Neural progenitor cell (in vitro differentiated cells): ENCODE data around the gene UBE2G2. TPM values are rescaled to one million over a fixed set of nuclear protein-coding genes. Genes with fewer than 3 reads are reported as not detected.

ENCODE experiments used
- DNase-seq: peaks from one replicate; pipeline ENCODE4 v3.0.0-alpha.2; 2016; ENCODE audit warnings: low spot score
- H2AFZ ChIP-seq: fragments of 200-600 bp; sonication (generic); replicated peaks from 2 replicates; pipeline ENCODE4 v1.6.1; 2016; ENCODE audit warnings: antibody characterized with exemption
- H3F3A ChIP-seq: fragments of 200-600 bp; sonication (generic); 2 replicates; pipeline ENCODE4 v1.6.1; 2016; ENCODE audit warnings: antibody characterized with exemption, low read depth
- H3K27ac ChIP-seq: fragments of 200-600 bp; sonication (generic); 2 replicates; pipeline ENCODE4 v1.5.1; 2016; ENCODE audit warnings: mild to moderate bottlenecking
- H3K27me3 ChIP-seq: fragments of 200-600 bp; sonication (generic); 2 replicates; pipeline ENCODE4 v1.6.1; 2016; ENCODE audit warnings: mild to moderate bottlenecking, moderate library complexity
- H3K36me3 ChIP-seq: fragments of 200-600 bp; sonication (generic); 2 replicates; pipeline ENCODE4 v1.5.1; 2016
- H3K4me1 ChIP-seq: fragments of 200-600 bp; sonication (generic); 2 replicates; pipeline ENCODE4 v1.6.1; 2016; ENCODE audit warnings: mixed run types
- H3K4me2 ChIP-seq: fragments of 200-600 bp; sonication (generic); 2 replicates; pipeline ENCODE4 v1.6.1; 2016
- H3K4me3 ChIP-seq: fragments of 200-600 bp; sonication (generic); 2 replicates; pipeline ENCODE4 v1.5.1; 2016
- H3K79me2 ChIP-seq: fragments of 200-600 bp; sonication (generic); 2 replicates; pipeline ENCODE4 v1.6.1; 2016; ENCODE audit warnings: low read depth
- H3K9ac ChIP-seq: fragments of 200-600 bp; sonication (generic); 2 replicates; pipeline ENCODE4 v1.6.1; 2016
- H3K9me3 ChIP-seq: fragments of 200-600 bp; sonication (generic); 2 replicates; pipeline ENCODE4 v1.5.1; 2016; ENCODE audit warnings: low read depth
- H4K20me1 ChIP-seq: fragments of 200-600 bp; sonication (generic); 2 replicates; pipeline ENCODE4 v1.6.1; 2016; ENCODE audit warnings: low read depth
- H3K27ac Mint-ChIP-seq: 3 replicates; pipeline ENCODE4 v1.8.0; 2021; ENCODE audit warnings: mixed read lengths
- H3K27me3 Mint-ChIP-seq: 2 replicates; pipeline ENCODE4 v1.8.0; 2022; ENCODE audit warnings: low read depth, mild to moderate bottlenecking, inconsistent platforms, moderate library complexity, mixed read lengths; ENCODE audit not compliant: insufficient read depth
- H3K36me3 Mint-ChIP-seq: 3 replicates; pipeline ENCODE4 v1.8.0; 2021; ENCODE audit warnings: mixed read lengths
- H3K4me1 Mint-ChIP-seq: 3 replicates; pipeline ENCODE4 v1.8.0; 2021; ENCODE audit warnings: mixed read lengths
- H3K4me3 Mint-ChIP-seq: 3 replicates; pipeline ENCODE4 v1.8.0; 2021; ENCODE audit warnings: mild to moderate bottlenecking, moderate library complexity, mixed read lengths
- H3K9me3 Mint-ChIP-seq: 3 replicates; pipeline ENCODE4 v1.8.0; 2020; ENCODE audit warnings: mixed read lengths
- CTCF ChIP-seq: fragments of 200-600 bp; sonication (generic); IDR thresholded peaks from 2 replicates; pipeline ENCODE4 v1.5.1; 2017; ENCODE audit warnings: antibody characterized with exemption, mild to moderate bottlenecking
- EZH2 ChIP-seq: fragments of 200-600 bp; sonication (generic); IDR thresholded peaks from 2 replicates; pipeline ENCODE4 v1.6.1; 2017; ENCODE audit warnings: antibody characterized with exemption, mild to moderate bottlenecking, moderate library complexity
- EZH2phosphoT487 ChIP-seq: fragments of 200-600 bp; sonication (generic); IDR thresholded peaks from 2 replicates; pipeline ENCODE4 v1.6.1; 2017; ENCODE audit warnings: antibody characterized with exemption
- total RNA-seq: library from RNA; depleted of rRNA; stranded (reverse); fragments of >200 nt; gene quantifications from 2 replicates; pipeline ENCODE4 v1.2.3, GENCODE V29; 2015; ENCODE audit warnings: low replicate concordance

Gene UBE2G2, protein sequence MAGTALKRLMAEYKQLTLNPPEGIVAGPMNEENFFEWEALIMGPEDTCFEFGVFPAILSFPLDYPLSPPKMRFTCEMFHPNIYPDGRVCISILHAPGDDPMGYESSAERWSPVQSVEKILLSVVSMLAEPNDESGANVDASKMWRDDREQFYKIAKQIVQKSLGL
- 76.7 and 83.1 TPM in 2 replicates for total RNA-seq

- Histone ChIP-seq H3K9me3 (no peaks in the 10 kb centered on the region), H3K79me2 (peaks cover 63% of the 10 kb centered on the region), H3K27me3 (no peaks in the 10 kb centered on the region), H3K9ac (peak within 1 kb of the TSS; percentile 75), H3F3A (peaks cover 28% of the 10 kb centered on the region), H3K4me2 (peak within 1 kb of the TSS; percentile 98), H3K4me1 (peaks cover 19% of the 10 kb centered on the region), H3K27ac (no peak within 1 kb of the TSS), H2AFZ (peak within 1 kb of the TSS; percentile 79), H3K36me3 (peaks cover 10% of the 10 kb centered on the region), H4K20me1 (peaks cover 26% of the 10 kb centered on the region), H3K4me3 (peak within 1 kb of the TSS; percentile 90)
- H3K4me3 Mint-ChIP-seq = peak within 1 kb of the TSS; percentile 100
- DNase-seq = peak; percentile 88
- H3K27ac Mint-ChIP-seq = peak within 1 kb of the TSS; percentile 95
- no peak for TF ChIP-seq EZH2phosphoT487
- no peak for TF ChIP-seq EZH2
- TF ChIP-seq CTCF = no peak
- H3K4me1 Mint-ChIP-seq = peaks cover 27% of the 10 kb centered on the region
- H3K36me3 Mint-ChIP-seq = peaks cover 39% of the 10 kb centered on the region
- H3K9me3 Mint-ChIP-seq = no peaks in the 10 kb centered on the region
- peaks cover 7% of the 10 kb centered on the region for H3K27me3 Mint-ChIP-seq
Observed at GRCh38 chr21:44801468-44802395, at the start of gene UBE2G2. Gene UBE2G2, minus strand, starts transcription at chr21:44801820. Its CDS starts 72 bp downstream, at chr21:44801748.

- no peak overlapping the region for H3K27ac ChIP-seq
- TF ChIP-seq EZH2phosphoT487 (no peak), CTCF (no peak), EZH2 (no peak)
- no peak overlapping the region for H2AFZ ChIP-seq
- peaks cover 9% of the 10 kb centered on the region for H3K79me2 ChIP-seq
- no peak overlapping the region for H3K4me2 ChIP-seq
- H4K20me1 ChIP-seq = peaks cover 27% of the 10 kb centered on the region
- H3K4me1 Mint-ChIP-seq = peaks cover 5% of the 10 kb centered on the region
- H3K4me3 Mint-ChIP-seq = no peak overlapping the region
- no peaks in the 10 kb centered on the region for H3K27me3 Mint-ChIP-seq
- H3K27me3 ChIP-seq = no peaks in the 10 kb centered on the region
- no peak for DNase-seq
- no peak overlapping the region for H3K9ac ChIP-seq
- H3K36me3 ChIP-seq = no peaks in the 10 kb centered on the region
- no peaks in the 10 kb centered on the region for H3K9me3 Mint-ChIP-seq
- peaks cover 25% of the 10 kb centered on the region for H3K36me3 Mint-ChIP-seq
- peaks cover 7% of the 10 kb centered on the region for H3F3A ChIP-seq
- no peak overlapping the region for H3K4me3 ChIP-seq
- H3K9me3 ChIP-seq = no peaks in the 10 kb centered on the region
- no peak overlapping the region for H3K27ac Mint-ChIP-seq
- H3K4me1 ChIP-seq = peaks cover 5% of the 10 kb centered on the region
Observed at GRCh38 chr21:44850905-44851657, 49.5 kb upstream of the UBE2G2 start.

DNA sequence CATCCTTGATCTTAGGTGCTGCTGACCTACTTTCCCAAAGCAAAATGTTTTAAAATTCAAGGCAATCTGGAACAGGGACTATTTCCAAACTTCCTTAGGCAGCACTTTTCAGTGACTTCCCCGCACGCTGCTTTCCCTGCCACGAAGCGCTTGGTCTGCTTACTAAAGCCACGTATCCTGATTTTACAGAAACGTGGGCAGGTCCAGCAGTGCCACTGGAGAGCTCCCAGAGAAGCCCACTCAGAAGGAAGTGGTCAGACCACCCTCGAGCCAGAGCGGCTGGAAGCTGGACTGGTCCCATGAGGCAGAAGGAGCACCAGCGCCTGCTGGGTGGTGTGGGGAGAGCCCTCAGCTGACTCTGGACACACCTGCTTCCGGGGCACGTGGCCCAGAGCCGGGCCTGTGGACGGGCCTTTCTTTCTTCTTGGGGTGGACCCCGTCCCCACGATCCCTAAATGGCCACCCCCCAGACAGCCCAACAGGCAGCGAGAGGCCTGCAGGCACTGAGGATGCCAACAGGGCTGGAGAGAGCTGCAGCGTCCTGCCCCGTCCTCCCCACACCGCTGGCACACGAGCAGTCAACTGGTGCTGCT lies 48.7 kb upstream of the UBE2G2 start:
- no peak for DNase-seq
- Histone ChIP-seq H3K9me3 (no peaks in the 10 kb centered on the region), H2AFZ (no peak overlapping the region), H3K79me2 (peaks cover 8% of the 10 kb centered on the region), H3K4me2 (no peak overlapping the region), H3K27me3 (no peaks in the 10 kb centered on the region), H3K4me3 (no peak overlapping the region), H3F3A (peaks cover 13% of the 10 kb centered on the region), H3K4me1 (peaks cover 6% of the 10 kb centered on the region), H4K20me1 (peaks cover 22% of the 10 kb centered on the region), H3K27ac (no peak overlapping the region), H3K9ac (no peak overlapping the region), H3K36me3 (no peaks in the 10 kb centered on the region)
- H3K4me3 Mint-ChIP-seq = no peak overlapping the region
- H3K27ac Mint-ChIP-seq = no peak overlapping the region
- no peaks in the 10 kb centered on the region for H3K9me3 Mint-ChIP-seq
- H3K36me3 Mint-ChIP-seq = peaks cover 22% of the 10 kb centered on the region
- TF ChIP-seq EZH2phosphoT487 = no peak
- no peak for TF ChIP-seq EZH2
- TF ChIP-seq CTCF = no peak
- peaks cover 7% of the 10 kb centered on the region for H3K4me1 Mint-ChIP-seq
- no peaks in the 10 kb centered on the region for H3K27me3 Mint-ChIP-seq
